ENCODE measurements around the gene ATP13A1. TPM values are rescaled to one million over a fixed set of nuclear protein-coding genes. Genes with fewer than 3 reads are reported as not detected.

ATP13A1 gene
- total and polyA plus RNA-seq, 2 of the 8 experiments (the other 6 are each of a cell fraction or from before 2014, with no cell fraction given): 33.0 to 64.2 TPM

GRCh38 chr19:19623383-19623782 lies 40.1 kb downstream of the ATP13A1 start:
- ChIA-PET POLR2A (ENCODE audit: partially characterized antibody) (interaction anchor here (0.9 kb wide), 1 partner anchor 21 kb away, joined by 3 read pairs; no protein-coding TSS in a partner anchor), CTCF (ENCODE audit: partially characterized antibody) (interaction anchor here (1.0 to 2.1 kb wide), 4 partner anchors 36 to 91 kb away, joined by 3 to 9 read pairs (median 4); no protein-coding TSS in a partner anchor)
- Histone ChIP-seq H3K4me2 (ENCODE audit: insufficient read depth in 1 of 2, low read depth in 2 of 2, low read length in 2 of 2) (no peak overlapping the region), H2BK12ac (ENCODE audit: low read depth, low read length) (no peak overlapping the region), H4K91ac (replicated peaks; ENCODE audit: insufficient read length, low read length) (no peak overlapping the region), H2AFZ (ENCODE audit: low read length) (no peak overlapping the region), H3K27me3 (replicated peaks in 1 of 4; ENCODE audit: control insufficient read depth in 3 of 4, extremely low read depth in 1 of 4, insufficient read depth in 3 of 4, low read length in 3 of 4) (no peaks in the 10 kb centered on the region; a peak in 1 of 7 replicates), H3K9me3 (ENCODE audit: insufficient read depth in 2 of 2, low read depth in 1 of 2, low read length in 1 of 2) (no peaks in the 10 kb centered on the region), H3K56ac (replicated peaks; ENCODE audit: insufficient read length, low read depth, low read length) (no peak overlapping the region), H4K8ac (ENCODE audit: extremely low read depth, insufficient read depth, low read length) (no peak overlapping the region; the same call in 1 of the 2 replicates), H3K36me3 (ENCODE audit: control insufficient read depth in 2 of 4, insufficient read depth in 4 of 4, low read length in 3 of 4) (peaks cover 6 to 10% (median 8%) of the 10 kb centered on the region in 4 experiments; a peak in 7 of 8 replicates), H2BK120ac (replicated peaks; ENCODE audit: low read depth, low read length) (no peak overlapping the region), H3K4me1 (replicated peaks in 1 of 4; ENCODE audit: control insufficient read depth in 3 of 4, insufficient read depth in 4 of 4, low read length in 3 of 4) (peaks cover 0 to 11% (median 8%) of the 10 kb centered on the region in 4 experiments; a peak in 5 of 7 replicates), H3K79me2 (ENCODE audit: control insufficient read depth in 1 of 2, insufficient read depth in 2 of 2, low read length in 2 of 2) (peaks cover 0 to 18% of the 10 kb centered on the region in 2 experiments; a peak in 3 of 4 replicates), H3K4me3 (ENCODE audit: extremely low read depth in 1 of 4, insufficient read depth in 2 of 4, low read depth in 3 of 4, low read length in 4 of 4) (no peak overlapping the region), H3K18ac (ENCODE audit: extremely low read depth, low read length) (no peak overlapping the region), H2BK5ac (ENCODE audit: low read depth, low read length) (no peak overlapping the region), H3K9ac (replicated peaks in 1 of 4; ENCODE audit: extremely low read depth in 1 of 4, low read depth in 3 of 4, low read length in 3 of 4) (no peak overlapping the region), H3K4ac (replicated peaks; ENCODE audit: insufficient read length, low read depth, low read length) (no peak overlapping the region), H3K23ac (ENCODE audit: insufficient read length) (no peak overlapping the region), H2BK15ac (ENCODE audit: low read length) (no peak overlapping the region), H2BK20ac (ENCODE audit: low read length) (no peak overlapping the region), H4K20me1 (replicated peaks in 1 of 2; ENCODE audit: control insufficient read depth in 1 of 2, insufficient read depth in 2 of 2, low read length in 2 of 2) (peaks cover 3 to 14% of the 10 kb centered on the region in 2 experiments), H3K23me2 (ENCODE audit: low read depth, low read length) (peaks cover 10% of the 10 kb centered on the region), H3K14ac (ENCODE audit: insufficient read length) (no peak overlapping the region), H3K27ac (ENCODE audit: low read depth, low read length) (no peak overlapping the region), H2AK5ac (ENCODE audit: low read depth, low read length) (no peak overlapping the region), H4K5ac (ENCODE audit: insufficient read length, low read depth, low read length) (no peak overlapping the region), H3K79me1 (ENCODE audit: low read depth, low read length) (peaks cover 8% of the 10 kb centered on the region)
- no peak for FAIRE-seq
- whole genome bisulfite sequencing, 2 experiments (ENCODE audit: extremely low coverage in 1 of 2, insufficient coverage in 1 of 2, insufficient read length in 1 of 2, insufficient replicate concordance in 2 of 2, low coverage in 1 of 2, low lambda C conversion rate in 2 of 2, missing lambda C conversion rate in 1 of 2): 90% methylated on average over 5 of the region's 5 CpGs; no CpG with 5 or more reads in 1 of the 2 experiments
- no peak for DNase-seq (ENCODE audit: low read depth in 1 of 2, low spot score in 2 of 2)
- TF ChIP-seq TAF1 (IDR thresholded peaks at IDR 0.05; ENCODE audit: low read depth, low read length) (no peak), SIX5 (IDR thresholded peaks at IDR 0.05; ENCODE audit: low read depth, low read length) (no peak), BRCA1 (IDR thresholded peaks at IDR 0.05; ENCODE audit: low read depth, low read length) (no peak), CHD2 (IDR thresholded peaks at IDR 0.05; ENCODE audit: low read length) (no peak), JUN (IDR thresholded peaks at IDR 0.05; ENCODE audit: low read depth, low read length) (no peak), SP1 (IDR thresholded peaks at IDR 0.05; ENCODE audit: low read depth, low read length) (no peak), ZNF274 (IDR thresholded peaks at IDR 0.05; ENCODE audit: borderline replicate concordance, extremely low read depth, low read length) (no peak), CEBPB (IDR thresholded peaks at IDR 0.05; ENCODE audit: low read depth, low read length) (no peak)
